ENCODE data around the gene PIEZO1. TPM values are rescaled to one million over a fixed set of nuclear protein-coding genes. Genes with fewer than 3 reads are reported as not detected.

Gene PIEZO1
- total RNA-seq, 1 donor from 2014 or later = 5.5 TPM

DNA sequence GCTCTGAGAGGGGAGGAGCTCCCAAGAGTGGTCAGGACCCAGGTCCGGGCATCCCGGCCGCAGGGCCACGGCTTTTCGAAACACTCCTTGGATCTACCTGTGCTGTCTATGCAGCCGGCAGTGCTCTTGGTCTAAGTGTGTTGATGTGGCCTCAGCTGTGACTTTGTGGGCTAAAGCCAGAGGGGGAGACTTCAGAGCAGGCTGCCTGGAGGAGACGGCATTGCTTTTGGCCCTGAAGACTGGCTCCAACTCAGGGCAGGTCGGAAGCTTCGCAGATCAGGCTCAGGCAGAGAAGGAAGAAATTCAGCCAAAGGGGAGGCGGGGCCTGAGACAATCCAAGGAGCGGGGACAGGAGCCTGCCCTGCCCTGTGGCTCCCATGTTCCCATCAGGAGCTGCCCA is 31.4 kb downstream of the PIEZO1 start:
- TF ChIP-seq, protein P1, sequence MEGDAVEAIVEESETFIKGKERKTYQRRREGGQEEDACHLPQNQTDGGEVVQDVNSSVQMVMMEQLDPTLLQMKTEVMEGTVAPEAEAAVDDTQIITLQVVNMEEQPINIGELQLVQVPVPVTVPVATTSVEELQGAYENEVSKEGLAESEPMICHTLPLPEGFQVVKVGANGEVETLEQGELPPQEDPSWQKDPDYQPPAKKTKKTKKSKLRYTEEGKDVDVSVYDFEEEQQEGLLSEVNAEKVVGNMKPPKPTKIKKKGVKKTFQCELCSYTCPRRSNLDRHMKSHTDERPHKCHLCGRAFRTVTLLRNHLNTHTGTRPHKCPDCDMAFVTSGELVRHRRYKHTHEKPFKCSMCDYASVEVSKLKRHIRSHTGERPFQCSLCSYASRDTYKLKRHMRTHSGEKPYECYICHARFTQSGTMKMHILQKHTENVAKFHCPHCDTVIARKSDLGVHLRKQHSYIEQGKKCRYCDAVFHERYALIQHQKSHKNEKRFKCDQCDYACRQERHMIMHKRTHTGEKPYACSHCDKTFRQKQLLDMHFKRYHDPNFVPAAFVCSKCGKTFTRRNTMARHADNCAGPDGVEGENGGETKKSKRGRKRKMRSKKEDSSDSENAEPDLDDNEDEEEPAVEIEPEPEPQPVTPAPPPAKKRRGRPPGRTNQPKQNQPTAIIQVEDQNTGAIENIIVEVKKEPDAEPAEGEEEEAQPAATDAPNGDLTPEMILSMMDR (IDR thresholded peaks at IDR 0.05) = no peak
- no peak for TF ChIP-seq EZH2 (IDR thresholded peaks at IDR 0.05)
- no peak for TF ChIP-seq EZH2phosphoT487 (IDR thresholded peaks at IDR 0.05)
- Histone ChIP-seq H3K79me2 (ENCODE audit: low read depth) (no peaks in the 10 kb centered on the region), H3F3A (ENCODE audit: low read depth) (peaks cover 5% of the 10 kb centered on the region), H3K27me3 (no peaks in the 10 kb centered on the region), H2AFZ (replicated peaks) (no peak overlapping the region), H3K9me3 (ENCODE audit: low read depth) (no peaks in the 10 kb centered on the region), H3K27ac (no peak overlapping the region), H3K36me3 (no peaks in the 10 kb centered on the region), H3K4me2 (no peak overlapping the region), H3K4me1 (no peaks in the 10 kb centered on the region), H3K4me3 (no peak overlapping the region), H3K9ac (no peak overlapping the region), H4K20me1 (ENCODE audit: low read depth) (no peaks in the 10 kb centered on the region)
- H3K36me3 Mint-ChIP-seq = no peaks in the 10 kb centered on the region
- DNase-seq (ENCODE audit: low spot score) = no peak
- no peaks in the 10 kb centered on the region for H3K27me3 Mint-ChIP-seq (ENCODE audit: insufficient read depth, low read depth)
- peak overlapping the region; percentile 31 for H3K4me3 Mint-ChIP-seq
- peak overlapping the region; percentile 59 for H3K27ac Mint-ChIP-seq
- H3K9me3 Mint-ChIP-seq = no peaks in the 10 kb centered on the region
- peaks cover 10% of the 10 kb centered on the region for H3K4me1 Mint-ChIP-seq

DNA sequence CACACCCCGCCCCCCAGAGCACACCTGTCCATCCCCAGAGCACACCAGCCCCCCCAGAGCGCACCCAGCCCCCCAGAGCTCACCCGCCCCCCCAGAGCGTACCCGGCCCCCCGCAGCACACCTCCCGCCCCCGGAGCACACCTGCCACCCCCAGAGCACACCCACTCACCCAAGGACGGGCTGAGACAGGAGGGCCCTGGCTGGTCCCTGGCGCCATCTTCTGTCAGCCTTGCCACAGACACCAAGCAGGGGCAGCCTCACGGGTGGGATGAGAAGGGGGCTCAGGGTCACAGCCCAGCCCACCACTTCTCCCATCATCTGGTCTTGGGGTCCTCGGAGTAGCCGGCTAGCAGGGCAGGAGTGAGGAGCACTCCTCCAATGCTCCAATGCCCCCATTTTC is 31.8 kb downstream of the PIEZO1 start:
- no peak overlapping the region for H3K4me3 Mint-ChIP-seq
- DNase-seq (ENCODE audit: low spot score) = no peak
- peaks cover 10% of the 10 kb centered on the region for H3K4me1 Mint-ChIP-seq
- Histone ChIP-seq H2AFZ (replicated peaks) (no peak overlapping the region), H3K4me2 (no peak overlapping the region), H3K9me3 (ENCODE audit: low read depth) (no peaks in the 10 kb centered on the region), H3F3A (ENCODE audit: low read depth) (peaks cover 5% of the 10 kb centered on the region), H3K79me2 (ENCODE audit: low read depth) (no peaks in the 10 kb centered on the region), H3K27ac (no peak overlapping the region), H3K9ac (no peak overlapping the region), H3K27me3 (no peaks in the 10 kb centered on the region), H3K36me3 (no peaks in the 10 kb centered on the region), H3K4me1 (no peaks in the 10 kb centered on the region), H4K20me1 (ENCODE audit: low read depth) (no peaks in the 10 kb centered on the region), H3K4me3 (no peak overlapping the region)
- H3K27ac Mint-ChIP-seq = no peak overlapping the region
- no peaks in the 10 kb centered on the region for H3K36me3 Mint-ChIP-seq
- no peaks in the 10 kb centered on the region for H3K9me3 Mint-ChIP-seq
- TF ChIP-seq EZH2phosphoT487 (IDR thresholded peaks at IDR 0.05) (no peak), EZH2 (IDR thresholded peaks at IDR 0.05) (no peak)
- TF ChIP-seq, protein P1 (IDR thresholded peaks at IDR 0.05) = no peak
- H3K27me3 Mint-ChIP-seq (ENCODE audit: insufficient read depth, low read depth) = no peaks in the 10 kb centered on the region

DNA sequence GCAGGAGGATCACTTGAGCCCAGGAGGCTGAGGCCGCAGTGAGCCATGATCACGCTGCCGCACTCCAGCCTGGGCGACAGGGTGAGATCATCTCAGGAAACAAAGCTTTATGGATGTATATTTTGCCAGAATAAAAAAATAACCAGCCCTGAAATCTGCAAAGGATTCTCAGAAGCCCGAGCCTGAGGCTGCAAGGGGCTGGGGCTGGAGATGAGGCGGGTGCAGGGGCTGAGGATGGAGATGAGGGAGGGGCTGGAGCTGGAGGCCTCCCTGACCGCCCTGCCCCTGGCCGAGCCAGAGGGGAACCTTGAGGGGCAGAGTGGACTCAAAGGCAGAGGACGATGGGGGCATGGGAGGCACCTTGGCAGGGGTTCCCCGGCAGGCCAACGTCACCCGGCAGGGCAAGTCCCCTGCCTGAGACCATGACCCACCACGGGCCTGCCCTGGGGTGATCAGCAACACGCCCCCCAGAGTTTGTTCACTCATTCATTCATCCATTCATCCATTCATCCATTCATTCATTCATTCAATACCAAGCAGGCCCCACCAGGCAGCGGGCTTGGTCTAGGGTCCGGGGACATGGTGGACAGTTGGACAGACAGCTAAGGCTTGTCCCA is 32.5 kb downstream of the PIEZO1 start:
- Mint-ChIP-seq H3K27ac (peak overlapping the region; percentile 66), H3K36me3 (no peaks in the 10 kb centered on the region), H3K9me3 (no peaks in the 10 kb centered on the region), H3K27me3 (ENCODE audit: insufficient read depth, low read depth) (no peaks in the 10 kb centered on the region), H3K4me3 (no peak overlapping the region), H3K4me1 (peaks cover 10% of the 10 kb centered on the region)
- Histone ChIP-seq H3K79me2 (ENCODE audit: low read depth) (no peaks in the 10 kb centered on the region), H4K20me1 (ENCODE audit: low read depth) (no peaks in the 10 kb centered on the region), H3K4me3 (no peak overlapping the region), H3K9me3 (ENCODE audit: low read depth) (no peaks in the 10 kb centered on the region), H3K4me2 (no peak overlapping the region), H3K4me1 (no peaks in the 10 kb centered on the region), H3K27me3 (no peaks in the 10 kb centered on the region), H3K9ac (no peak overlapping the region), H2AFZ (replicated peaks) (no peak overlapping the region), H3K27ac (no peak overlapping the region), H3K36me3 (no peaks in the 10 kb centered on the region), H3F3A (ENCODE audit: low read depth) (peaks cover 5% of the 10 kb centered on the region)
- no peak for DNase-seq (ENCODE audit: low spot score)
- TF ChIP-seq, protein P1 (IDR thresholded peaks at IDR 0.05) = no peak
- no peak for TF ChIP-seq EZH2phosphoT487 (IDR thresholded peaks at IDR 0.05)
- no peak for TF ChIP-seq EZH2 (IDR thresholded peaks at IDR 0.05)
